Gastroesophageal sphincter (tissue), 4 donors: ENCODE measurements around the gene TADA2A. TPM values are rescaled to one million over a fixed set of nuclear protein-coding genes. Genes with fewer than 3 reads are reported as not detected.

Experiments
- ATAC-seq: fragments of 150-250 bp; one replicate; pipeline ENCODE4 v1.9.1; 2016; ENCODE audit warnings: mild to moderate bottlenecking, moderate library complexity
- H3K27ac ChIP-seq, 4 donors: fragments of 200-600 bp; sonication (generic) in 3 of 4; 1 replicate in 3 of 4; 2 replicates in 1 of 4; pipeline ENCODE4 v1.5.1; 2016 to 2019
- H3K27me3 ChIP-seq: fragments of 200-600 bp; sonication (generic); one replicate; pipeline ENCODE4 v1.5.1; 2019
- H3K36me3 ChIP-seq, 2 donors: fragments of 200-600 bp; sonication (generic); one replicate each; pipeline ENCODE4 v1.5.1; 2019; ENCODE audit warnings: control low read depth in 1 of 2
- H3K4me1 ChIP-seq, 3 donors: fragments of 200-600 bp; sonication (generic); 1 replicate in 2 of 3; 2 replicates in 1 of 3; pipeline ENCODE4 v1.5.1; 2016 to 2019; ENCODE audit warnings: control low read depth in 2 of 3
- H3K4me3 ChIP-seq, 2 donors: fragments of 200-600 bp; sonication (generic); one replicate each; pipeline ENCODE4 v1.5.1; 2019; ENCODE audit warnings: mild to moderate bottlenecking in 1 of 2, moderate library complexity in 1 of 2
- H3K9me3 ChIP-seq, 3 donors: fragments of 200-600 bp; sonication (generic); one replicate each; pipeline ENCODE4 v1.5.1; 2017 to 2019; ENCODE audit warnings: control low read depth in 2 of 3
- EP300 ChIP-seq: sonication (generic); formaldehyde crosslinking; IDR thresholded peaks from one replicate; pipeline ENCODE4 v1.6.1; 2017; ENCODE audit warnings: antibody characterized with exemption, mild to moderate bottlenecking
- POLR2A ChIP-seq, 2 donors: fragments of 450-650 bp; IDR thresholded peaks; one replicate each; pipeline ENCODE4 v1.6.1; 2017; ENCODE audit warnings: antibody characterized with exemption in 2 of 2, mild to moderate bottlenecking in 2 of 2, moderate library complexity in 1 of 2
- POLR2AphosphoS5 ChIP-seq: sonication (generic); formaldehyde crosslinking; IDR thresholded peaks from one replicate; pipeline ENCODE4 v1.6.1; 2017; ENCODE audit warnings: antibody characterized with exemption
- WGBS, 2 donors: methylation state at CpG; one replicate each; pipeline ENCODE4 v1.1.5; 2018; ENCODE audit warnings: low coverage in 1 of 2; 5-methylcytosine and 5-hydroxymethylcytosine counted together
- total RNA-seq, 4 donors: library from RNA; depleted of rRNA; stranded (reverse); fragments of >200 nt; gene quantifications; one replicate each; pipeline ENCODE4 v1.1.0, GENCODE V29; 2016
- TF ChIP-seq, protein P1 (sequence below), 4 experiments: fragments of 200-600 bp in 2 of 4; fragments of 450-650 bp in 2 of 4; sonication (generic) in 1 of 4; IDR thresholded peaks; one replicate each; pipeline ENCODE4 v1.5.1; 2017 to 2019; ENCODE audit warnings: antibody characterized with exemption in 4 of 4, mild to moderate bottlenecking in 2 of 4, moderate library complexity in 2 of 4

The TADA2A gene
- total RNA-seq, 4 donors from 2014 or later = 17.5 to 21.5 (median 18.5) TPM

DNA sequence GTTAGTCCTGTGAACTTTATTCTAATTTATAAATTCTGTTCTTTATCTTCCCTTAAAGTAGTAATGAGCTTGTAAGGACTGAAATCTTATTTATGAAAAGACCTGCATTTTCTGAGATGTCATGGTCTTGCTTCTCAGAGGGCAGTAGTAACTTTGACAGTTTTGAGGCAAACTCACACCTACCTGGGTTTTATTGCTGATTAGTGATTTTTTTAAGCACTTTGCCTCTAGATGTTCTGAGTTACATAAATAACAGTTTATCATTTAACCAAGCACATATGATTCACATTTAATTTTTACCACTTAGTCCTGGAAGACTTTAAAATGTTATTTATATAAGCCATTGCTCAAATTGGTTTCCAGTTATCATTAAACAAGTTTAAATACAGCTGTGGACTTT lies 93.7 kb downstream of the TADA2A start:
- H3K4me3 ChIP-seq = no peak overlapping the region
- no peaks in the 10 kb centered on the region for H3K9me3 ChIP-seq
- H3K4me1 ChIP-seq = peaks cover 0 to 6% (median 0%) of the 10 kb centered on the region in 3 donors
- H3K27ac ChIP-seq = no peak overlapping the region
- TF ChIP-seq EP300 (no peak), POLR2AphosphoS5 (no peak), POLR2A (IDR thresholded peaks at IDR 0.05) (no peak)
- no peaks in the 10 kb centered on the region for H3K27me3 ChIP-seq
- no peak for ATAC-seq
- no peaks in the 10 kb centered on the region for H3K36me3 ChIP-seq

DNA sequence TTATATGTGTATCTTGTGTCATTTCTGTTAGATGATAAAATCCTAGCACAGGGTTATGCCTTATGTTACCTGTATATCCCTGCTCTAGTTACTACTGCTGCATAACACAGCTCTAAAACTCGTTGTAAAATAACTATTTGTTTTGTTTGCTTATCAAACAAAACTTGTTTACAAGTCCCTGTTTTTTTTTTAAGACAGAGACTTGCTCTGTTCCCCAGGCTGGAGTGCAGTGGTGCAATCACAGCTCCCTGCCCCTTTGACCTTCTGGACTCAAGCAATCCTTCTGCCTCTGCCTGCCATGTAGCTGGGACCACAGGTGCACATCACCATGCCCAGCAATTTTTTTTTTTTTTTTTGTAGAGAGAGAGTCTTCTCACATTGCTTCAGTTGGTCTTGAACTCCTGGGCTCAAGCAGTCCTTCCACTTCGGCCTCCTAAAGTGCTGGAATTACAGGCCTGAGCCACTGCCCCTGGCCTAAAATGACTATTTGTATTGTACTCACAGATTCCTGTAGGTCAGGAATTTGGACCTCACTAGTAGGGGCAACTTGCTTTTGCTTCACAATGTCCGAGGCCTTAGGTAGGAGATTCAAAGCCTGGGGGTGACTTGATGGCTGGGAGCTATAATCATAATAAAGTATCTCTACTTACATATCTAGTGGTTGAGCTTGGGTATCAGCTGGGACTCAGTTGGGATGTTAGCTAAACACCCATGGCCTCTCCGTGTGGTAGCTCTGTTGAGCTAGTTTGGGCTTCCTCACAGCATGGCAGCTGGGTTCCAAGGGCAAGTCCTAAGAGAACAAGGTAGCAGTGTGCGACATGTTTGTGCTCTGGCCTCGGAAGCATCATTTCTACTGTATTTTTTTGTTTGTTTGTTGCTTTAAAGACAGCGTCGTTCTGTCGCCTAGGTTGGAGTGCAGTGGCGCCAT lies 95.6 kb downstream of the TADA2A start:
- peaks cover 0 to 10% (median 0%) of the 10 kb centered on the region in 3 donors for H3K4me1 ChIP-seq
- no peaks in the 10 kb centered on the region for H3K36me3 ChIP-seq
- ATAC-seq = no peak
- H3K27ac ChIP-seq = no peak overlapping the region
- TF ChIP-seq, protein P1, sequence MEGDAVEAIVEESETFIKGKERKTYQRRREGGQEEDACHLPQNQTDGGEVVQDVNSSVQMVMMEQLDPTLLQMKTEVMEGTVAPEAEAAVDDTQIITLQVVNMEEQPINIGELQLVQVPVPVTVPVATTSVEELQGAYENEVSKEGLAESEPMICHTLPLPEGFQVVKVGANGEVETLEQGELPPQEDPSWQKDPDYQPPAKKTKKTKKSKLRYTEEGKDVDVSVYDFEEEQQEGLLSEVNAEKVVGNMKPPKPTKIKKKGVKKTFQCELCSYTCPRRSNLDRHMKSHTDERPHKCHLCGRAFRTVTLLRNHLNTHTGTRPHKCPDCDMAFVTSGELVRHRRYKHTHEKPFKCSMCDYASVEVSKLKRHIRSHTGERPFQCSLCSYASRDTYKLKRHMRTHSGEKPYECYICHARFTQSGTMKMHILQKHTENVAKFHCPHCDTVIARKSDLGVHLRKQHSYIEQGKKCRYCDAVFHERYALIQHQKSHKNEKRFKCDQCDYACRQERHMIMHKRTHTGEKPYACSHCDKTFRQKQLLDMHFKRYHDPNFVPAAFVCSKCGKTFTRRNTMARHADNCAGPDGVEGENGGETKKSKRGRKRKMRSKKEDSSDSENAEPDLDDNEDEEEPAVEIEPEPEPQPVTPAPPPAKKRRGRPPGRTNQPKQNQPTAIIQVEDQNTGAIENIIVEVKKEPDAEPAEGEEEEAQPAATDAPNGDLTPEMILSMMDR (IDR thresholded peaks at IDR 0.05) = no peak
- TF ChIP-seq POLR2AphosphoS5 (no peak), EP300 (no peak), POLR2A (IDR thresholded peaks at IDR 0.05) (no peak)
- WGBS, 2 donors = 76 to 92% methylated on average over 2 to 9 of the region's 10 CpGs
- no peaks in the 10 kb centered on the region for H3K9me3 ChIP-seq
- no peak overlapping the region for H3K4me3 ChIP-seq
- no peaks in the 10 kb centered on the region for H3K27me3 ChIP-seq

DNA sequence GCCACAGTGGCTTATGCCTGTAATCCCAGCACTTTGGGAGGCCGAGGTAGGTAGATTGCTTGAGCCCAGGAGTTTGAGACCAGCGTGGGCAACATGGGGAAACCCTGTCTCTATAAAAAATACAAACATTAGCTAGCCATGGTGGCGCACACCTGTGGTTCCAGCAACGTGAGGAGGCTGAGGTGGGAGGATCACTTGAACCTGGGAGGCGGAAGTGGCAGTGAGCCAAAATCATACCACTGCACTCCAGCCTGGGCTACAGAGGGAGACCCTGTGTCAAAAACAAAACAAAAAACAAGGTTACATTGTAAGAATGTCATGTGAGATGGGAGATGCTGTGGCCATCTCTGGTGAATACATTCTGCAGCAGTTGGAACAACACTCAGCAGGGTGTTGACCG lies 96.5 kb downstream of the TADA2A start:
- peaks cover 0 to 18% (median 0%) of the 10 kb centered on the region in 3 donors for H3K4me1 ChIP-seq
- H3K27me3 ChIP-seq = no peaks in the 10 kb centered on the region
- no peak overlapping the region for H3K4me3 ChIP-seq
- TF ChIP-seq POLR2AphosphoS5 = no peak
- no peak for TF ChIP-seq EP300
- no peak for TF ChIP-seq POLR2A (IDR thresholded peaks at IDR 0.05)
- TF ChIP-seq, protein P1 (IDR thresholded peaks at IDR 0.05) = no peak
- no peak overlapping the region for H3K27ac ChIP-seq
- no peaks in the 10 kb centered on the region for H3K9me3 ChIP-seq
- 92 to 96% methylated on average over 3 to 4 of the region's 6 CpGs for WGBS, 2 donors
- no peak for ATAC-seq
- H3K36me3 ChIP-seq = no peaks in the 10 kb centered on the region

DNA sequence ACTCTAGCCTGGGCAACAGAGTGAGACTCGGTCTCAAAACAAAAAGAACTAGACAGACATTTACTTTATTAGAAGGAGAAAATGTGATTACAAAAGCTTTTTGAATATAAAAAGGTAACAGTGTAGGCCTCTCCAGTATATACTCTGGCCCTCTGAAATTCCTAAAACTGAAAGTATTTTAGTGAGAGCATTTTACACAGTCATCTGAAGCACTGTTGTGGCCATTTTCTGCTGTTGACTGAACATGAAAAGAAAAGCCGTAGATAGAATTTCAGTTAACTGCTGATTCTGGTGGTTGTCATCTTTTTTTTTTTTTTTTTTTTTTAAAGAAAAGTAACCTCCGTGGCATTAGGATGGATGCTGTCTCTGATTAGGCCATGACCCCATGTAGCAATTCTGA lies 98.6 kb downstream of the TADA2A start:
- Histone ChIP-seq H3K9me3 (no peaks in the 10 kb centered on the region), H3K4me1 (peaks cover 0 to 18% (median 0%) of the 10 kb centered on the region in 3 donors), H3K4me3 (no peak overlapping the region), H3K27me3 (no peaks in the 10 kb centered on the region), H3K27ac (no peak overlapping the region), H3K36me3 (no peaks in the 10 kb centered on the region)
- TF ChIP-seq, protein P1 (IDR thresholded peaks at IDR 0.05) = no peak
- TF ChIP-seq POLR2A (IDR thresholded peaks at IDR 0.05) (no peak), POLR2AphosphoS5 (no peak), EP300 (no peak)
- no peak for ATAC-seq
- WGBS, 2 donors = 83 to 85% methylated on average over 2 to 3 of the region's 3 CpGs

DNA sequence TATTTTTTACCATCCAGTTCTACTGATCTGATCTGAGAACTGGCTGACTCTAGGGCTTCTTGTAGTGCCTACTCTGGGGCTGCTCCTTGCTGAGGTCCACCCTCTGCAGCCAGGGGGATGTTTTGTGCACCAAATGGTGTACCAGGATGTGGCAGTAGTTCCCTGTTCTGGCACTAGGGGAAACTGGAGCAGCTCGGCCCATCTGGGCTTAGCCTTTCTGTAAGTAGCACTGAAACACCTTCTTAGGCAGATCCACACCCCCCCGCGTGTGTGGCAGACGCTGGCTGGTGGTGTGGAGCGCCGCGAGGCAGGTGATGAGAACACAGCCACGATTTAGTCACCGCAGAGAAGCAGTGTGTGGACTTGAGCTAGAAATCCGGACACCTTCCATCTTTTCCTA lies 100.0 kb downstream of the TADA2A start:
- peak overlapping the region in 1 of 2 donors; percentile 19 for H3K4me3 ChIP-seq
- no peaks in the 10 kb centered on the region for H3K36me3 ChIP-seq
- no peaks in the 10 kb centered on the region for H3K27me3 ChIP-seq
- peak overlapping the region in 3 of 4 donors; percentile 16 to 54 (median 34) for H3K27ac ChIP-seq
- WGBS, 2 donors = 61% methylated on average over 9 of the region's 10 CpGs; no CpG with 5 or more reads in 1 of the 2 donors
- no peaks in the 10 kb centered on the region for H3K9me3 ChIP-seq
- no peak for TF ChIP-seq POLR2A (IDR thresholded peaks at IDR 0.05)
- TF ChIP-seq, protein P1 (IDR thresholded peaks at IDR 0.05) = peak in 3 of 4 experiments; percentile 50 to 63 (median 57)
- ATAC-seq = peak; percentile 63
- H3K4me1 ChIP-seq = peaks cover 0 to 18% (median 0%) of the 10 kb centered on the region in 3 donors
